Fibroblast of skin of left biceps (primary cell): Measurements from ENCODE around the gene GNA12.
"Not testable (repeated sequence)": the region's sequence is repeated elsewhere in the genome, so short reads cannot be mapped to it uniquely, and the experiment has no call there.

ENCODE experiments used
- DNase-seq, 2 experiments: peaks; one replicate each; pipeline ENCODE4 v3.0.0-alpha.2; 2013; ENCODE audit warnings: low read depth in 2 of 2

Gene GNA12

DNA sequence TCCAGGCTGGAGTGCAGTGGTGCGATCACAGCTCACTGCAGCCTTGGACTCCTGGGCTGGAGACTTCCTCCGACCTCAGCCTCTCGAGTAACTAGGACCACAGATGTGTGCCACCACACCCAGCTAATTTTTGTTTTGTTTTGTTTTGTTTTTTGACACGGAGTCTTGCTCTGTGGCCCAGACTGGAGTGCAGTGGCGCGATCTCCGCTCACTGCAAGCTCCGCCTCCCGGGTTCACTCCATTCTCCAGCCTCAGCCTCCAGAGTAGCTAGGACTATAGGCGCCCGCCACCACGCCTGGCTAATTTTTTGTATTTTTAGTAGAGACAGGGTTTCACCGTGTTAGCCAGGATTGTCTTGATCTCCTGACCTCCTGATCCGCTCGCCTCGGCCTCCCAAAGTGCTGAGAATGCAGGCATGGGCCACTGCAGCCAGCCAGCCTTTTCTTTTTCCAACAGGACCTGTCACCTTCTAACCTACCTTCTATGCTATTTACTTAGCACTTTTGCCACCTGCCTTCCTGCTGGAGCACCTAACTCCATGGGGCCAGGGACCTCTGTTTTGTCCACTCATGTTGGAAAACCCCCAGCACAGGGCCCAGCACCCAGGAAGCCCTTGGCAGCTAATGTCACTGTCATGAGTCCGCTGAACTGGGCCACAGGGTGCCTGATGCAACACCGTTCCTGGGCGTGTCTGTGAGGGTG is 150.5 kb downstream of the GNA12 start:
- DNase-seq, result not testable (repeated sequence)

- no peak for DNase-seq
These were observed 151.6 kb downstream of the GNA12 start for GRCh38 chr7:2692543-2692942.

GRCh38 chr7:2691932-2692439 is 152.1 kb downstream of the GNA12 start:
- not testable (repeated sequence) for DNase-seq

GRCh38 chr7:2691011-2691707 is 152.9 kb downstream of the GNA12 start:
- DNase-seq, result no peak

DNA sequence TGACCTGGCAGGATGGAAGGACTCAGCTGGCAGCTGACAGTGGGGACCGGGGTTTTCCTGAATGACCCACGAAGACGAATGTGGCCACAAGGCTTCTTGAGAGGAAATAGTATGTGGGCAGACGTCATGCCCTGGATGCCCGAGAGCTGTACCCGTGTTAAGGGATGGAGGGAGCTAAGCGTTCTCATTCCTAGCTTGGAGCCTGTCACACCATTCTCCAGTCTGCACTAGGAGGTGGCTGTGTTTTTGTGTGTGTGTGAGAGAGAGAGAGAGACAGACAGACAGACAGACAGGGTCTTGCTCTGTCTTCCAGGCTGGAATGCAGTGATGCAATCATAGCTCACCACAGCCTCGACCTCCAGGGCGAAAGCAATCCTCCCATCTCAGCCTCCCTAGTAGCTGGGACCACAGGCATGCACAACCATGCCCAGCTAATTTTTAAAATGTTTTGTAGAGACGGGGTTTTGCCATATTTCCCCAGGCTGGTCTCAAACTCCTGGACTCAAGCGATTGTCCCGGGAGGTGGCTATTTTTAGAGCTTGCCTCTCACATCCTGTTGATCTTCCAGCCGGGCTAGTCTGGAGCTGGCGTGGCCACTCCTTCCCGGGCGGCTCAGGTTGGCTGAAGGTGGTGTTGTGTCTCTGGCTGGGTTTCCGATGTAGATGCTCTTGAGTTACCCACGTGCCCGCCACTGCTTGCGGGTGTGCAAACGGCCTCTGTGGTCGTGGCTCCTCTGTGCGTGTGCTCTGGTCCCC is 154.0 kb downstream of the GNA12 start:
- DNase-seq, result no peak

GRCh38 chr7:2689343-2689847 is 154.7 kb downstream of the GNA12 start:
- DNase-seq, result no peak

- DNase-seq, result no peak
These were observed 155.4 kb downstream of the GNA12 start for GRCh38 chr7:2688409-2689342.

GRCh38 chr7:2687881-2688318 is 156.2 kb downstream of the GNA12 start, which contains the start of gene AMZ1:
AMZ1 (plus strand) TSS chr7:2688202; CDS start chr7:2700452, 12,250 bp downstream.
- DNase-seq, result no peak

DNA sequence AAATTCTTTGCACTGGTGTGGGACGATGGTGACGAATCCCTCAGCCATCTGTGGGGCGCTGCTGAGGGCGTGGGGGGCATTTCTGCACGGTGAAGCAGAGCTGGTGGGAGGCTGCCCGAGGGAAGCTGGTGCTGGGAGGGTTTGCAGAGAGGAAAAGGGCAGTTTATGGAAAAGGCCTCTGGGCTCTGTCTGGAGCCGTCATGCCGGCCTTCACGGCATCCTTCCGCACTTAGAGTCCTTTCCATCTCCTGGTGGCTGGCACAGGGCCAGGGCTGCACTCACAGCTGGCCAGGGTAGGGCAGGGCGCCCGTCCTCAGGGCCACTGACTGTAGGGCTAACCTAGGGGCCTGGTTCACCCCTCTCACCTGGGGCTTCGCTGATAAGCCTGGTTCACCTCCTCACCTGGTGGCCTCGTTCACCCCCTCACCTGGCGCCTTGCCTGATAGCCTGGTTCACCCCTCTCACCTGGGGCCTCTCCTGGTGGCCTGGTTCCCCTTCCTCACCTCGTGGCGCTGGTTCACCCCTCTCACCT is 156.7 kb downstream of the GNA12 start:
- no peak for DNase-seq

- no peak for DNase-seq
These were observed 158.0 kb downstream of the GNA12 start for GRCh38 chr7:2686101-2686500.

DNA sequence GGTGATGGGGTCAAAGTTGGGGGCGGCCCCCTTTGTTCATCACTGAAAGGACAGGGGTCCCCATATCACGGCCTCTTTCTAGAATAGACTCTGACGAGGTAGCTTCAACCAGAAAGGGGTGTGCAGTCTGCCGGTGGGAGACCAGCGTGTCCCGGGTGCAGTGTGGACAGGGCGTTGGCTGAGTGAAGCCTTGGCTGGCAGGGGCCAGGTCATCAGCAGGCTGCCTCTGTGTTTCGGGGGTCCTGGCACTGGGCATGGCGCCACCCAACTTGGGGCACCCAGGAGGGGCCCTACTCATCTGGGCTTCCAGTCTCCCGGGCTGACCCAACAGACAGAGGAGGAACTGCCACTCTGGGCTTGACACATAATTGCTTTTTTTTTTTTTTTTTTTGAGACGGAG is 159.6 kb downstream of the GNA12 start:
- DNase-seq, result no peak

DNA sequence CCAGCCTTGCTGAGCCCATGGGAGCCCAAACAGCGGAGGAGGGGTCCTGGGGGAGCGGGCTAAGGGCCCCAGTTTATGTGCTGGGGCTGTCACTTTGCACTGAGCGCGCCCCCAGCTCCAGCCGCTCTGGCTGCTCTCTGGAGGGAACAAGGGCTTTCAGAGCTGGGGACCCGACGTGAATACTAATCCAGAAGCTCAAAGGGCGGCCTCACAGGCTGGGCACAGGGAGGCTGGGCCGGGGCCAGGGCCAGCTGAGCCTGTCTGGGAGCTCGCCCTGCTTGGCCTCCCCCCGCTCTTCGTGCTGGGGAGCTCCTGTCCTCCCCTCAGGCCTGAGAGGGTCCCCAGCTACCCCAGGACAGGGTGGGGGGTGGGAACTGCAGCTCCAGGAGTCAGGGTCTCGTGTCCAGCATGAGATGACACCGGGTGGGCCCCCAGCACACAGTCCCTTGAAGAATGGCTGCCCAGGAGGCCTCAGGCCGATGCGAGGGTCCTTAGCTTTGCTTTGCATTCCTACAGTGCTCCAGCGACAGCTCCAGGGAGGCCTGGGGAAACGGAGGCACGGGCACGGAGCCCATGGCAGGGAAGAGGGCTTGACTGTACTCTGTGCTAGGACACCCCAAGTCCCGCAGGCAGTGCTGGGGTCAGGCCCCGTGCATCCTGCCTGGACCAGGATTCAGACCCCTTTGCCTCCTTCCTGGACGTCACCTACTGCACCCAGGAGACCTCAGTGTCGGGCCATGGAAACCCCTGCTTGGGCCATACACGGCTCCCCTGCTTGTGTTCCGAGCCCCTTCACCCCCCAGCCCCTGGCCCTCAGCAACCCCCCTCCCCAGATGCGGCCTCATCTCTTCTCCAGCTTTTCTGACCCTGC is 161.9 kb downstream of the GNA12 start:
- no peak for DNase-seq

DNA sequence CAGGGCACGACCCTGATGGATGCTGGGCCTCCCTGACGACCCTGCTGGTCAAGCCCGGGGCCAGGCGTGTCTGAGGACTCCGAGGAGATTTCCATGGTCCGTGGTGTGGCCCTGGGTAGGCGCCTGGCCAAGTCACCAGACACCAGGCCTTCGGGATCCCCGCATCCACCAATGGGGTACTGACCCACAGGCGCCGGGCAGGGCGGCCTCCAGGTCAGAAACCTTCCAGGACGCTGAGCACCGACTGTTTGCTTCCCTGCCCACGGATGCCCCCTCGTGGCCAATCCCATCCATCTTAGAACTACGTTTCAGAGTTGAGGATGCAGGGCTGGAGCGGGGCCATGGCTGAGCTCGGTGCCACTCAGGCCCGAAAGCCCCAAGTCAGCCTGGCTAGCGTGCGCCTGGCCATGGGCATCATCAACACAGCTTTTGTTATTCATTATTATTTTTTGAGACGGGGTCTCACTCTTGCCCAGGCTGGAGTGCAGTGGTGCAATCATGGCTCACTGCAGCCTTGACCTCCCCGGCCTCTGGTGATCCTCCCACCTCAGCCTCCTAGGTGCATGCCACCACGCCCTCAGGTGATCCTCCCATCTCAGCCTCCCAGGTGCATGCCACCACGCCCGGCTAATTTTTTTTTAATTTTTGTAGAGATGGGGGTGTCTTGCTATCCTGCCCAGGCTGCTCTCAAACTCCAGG is 163.2 kb downstream of the GNA12 start:
- no peak for DNase-seq

- DNase-seq, result no peak
These were observed 163.9 kb downstream of the GNA12 start for GRCh38 chr7:2680256-2680655.

GRCh38 chr7:2679135-2680127 is 164.7 kb downstream of the GNA12 start:
- not testable (repeated sequence) for DNase-seq

DNA sequence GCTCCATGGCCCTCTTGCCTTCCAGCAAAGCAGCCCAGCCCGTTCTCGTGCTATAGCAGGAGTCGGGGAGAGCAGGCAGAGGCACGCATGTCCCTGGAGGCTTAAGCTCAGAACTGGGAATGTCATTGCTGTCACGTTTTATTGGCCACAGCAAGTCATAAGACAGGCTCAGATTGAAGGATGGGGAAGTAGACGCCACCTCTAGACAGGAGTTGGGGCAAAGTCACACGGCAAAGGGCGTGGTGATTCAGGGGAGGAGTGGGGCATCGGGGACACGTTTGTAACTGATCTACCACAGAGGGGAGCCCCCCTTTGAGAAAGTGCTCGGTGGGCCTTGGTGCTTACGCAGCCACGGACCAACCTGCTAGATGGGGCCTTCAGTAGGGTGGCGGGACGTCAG is 165.7 kb downstream of the GNA12 start:
- DNase-seq, result not testable (repeated sequence)
